Neural cell (in vitro differentiated cells): Measurements from ENCODE around the gene PADI4. TPM values are rescaled to one million over a fixed set of nuclear protein-coding genes. Genes with fewer than 3 reads are reported as not detected.

ENCODE experiments used
- H2AFZ ChIP-seq: fragments of 200-600, 300-800 bp; sonication (generic), shearing (Covaris generic); 2 replicates; pipeline ENCODE4 v1.6.0; 2014; ENCODE audit warnings: low read depth, mild to moderate bottlenecking, antibody characterized with exemption, low read length, moderate library complexity
- H3F3A ChIP-seq: fragments of 200-600 bp; shearing (Covaris generic); 2 replicates; pipeline ENCODE4 v1.6.1; 2016; ENCODE audit warnings: mild to moderate bottlenecking, moderate library complexity, mixed read lengths, antibody characterized with exemption, low read length; ENCODE audit not compliant: insufficient read depth, poor library complexity, severe bottlenecking
- H3K27ac ChIP-seq: fragments of 200-600, 300-800 bp; sonication (generic), shearing (Covaris generic); 2 replicates; pipeline ENCODE4 v1.5.1; 2014; ENCODE audit warnings: mild to moderate bottlenecking, low read length, moderate library complexity
- H3K27me3 ChIP-seq: fragments of 300-800, 200-600 bp; sonication (generic), shearing (Covaris generic); 2 replicates; pipeline ENCODE4 v1.6.0; 2014; ENCODE audit warnings: mild to moderate bottlenecking, low read depth, low read length, moderate library complexity; ENCODE audit not compliant: insufficient read depth
- H3K36me3 ChIP-seq: fragments of 300-800, 200-600 bp; sonication (generic), shearing (Covaris generic); 2 replicates; pipeline ENCODE4 v1.5.1; 2014; ENCODE audit warnings: mild to moderate bottlenecking, antibody characterized with exemption, low read length, moderate library complexity; ENCODE audit not compliant: insufficient read depth
- H3K4me2 ChIP-seq: fragments of 300-800, 200-600 bp; sonication (generic), shearing (Covaris generic); 2 replicates; pipeline ENCODE4 v1.6.0; 2014; ENCODE audit warnings: mild to moderate bottlenecking, low read length
- H3K4me3 ChIP-seq: fragments of 300-800, 200-600 bp; sonication (generic), shearing (Covaris generic); 2 replicates; pipeline ENCODE4 v1.5.1; 2014; ENCODE audit warnings: mild to moderate bottlenecking, low read length, moderate library complexity
- H3K79me2 ChIP-seq: fragments of 200-600 bp; shearing (Covaris generic); replicated peaks from 2 replicates; pipeline ENCODE4 v1.6.0; 2014; ENCODE audit warnings: mild to moderate bottlenecking, low read length, moderate library complexity; ENCODE audit not compliant: insufficient read depth
- H3K9ac ChIP-seq: fragments of 300-800, 200-600 bp; sonication (generic), shearing (Covaris generic); 2 replicates; pipeline ENCODE4 v1.6.1; 2016; ENCODE audit warnings: mild to moderate bottlenecking, low read length, mixed read lengths
- H3K9me2 ChIP-seq: fragments of 200-600 bp; shearing (Covaris generic); 2 replicates; pipeline ENCODE4 v1.6.1; 2016; ENCODE audit warnings: mild to moderate bottlenecking, low read length, mixed read lengths; ENCODE audit not compliant: insufficient read depth
- H3K9me3 ChIP-seq: fragments of 200-600, 300-800 bp; sonication (generic), shearing (Covaris generic); 2 replicates; pipeline ENCODE4 v1.6.1; 2016; ENCODE audit warnings: mild to moderate bottlenecking, mixed run types, low read length, moderate library complexity, mixed read lengths
- H4K20me1 ChIP-seq: fragments of 200-600 bp; shearing (Covaris generic); 2 replicates; pipeline ENCODE4 v1.6.1; 2016; ENCODE audit warnings: mild to moderate bottlenecking, mixed run types; ENCODE audit not compliant: insufficient read depth
- CTCF ChIP-seq: fragments of 450-650 bp; IDR thresholded peaks from 2 replicates; pipeline ENCODE4 v1.5.1; 2014; ENCODE audit warnings: antibody characterized with exemption, mild to moderate bottlenecking, moderate library complexity; ENCODE audit not compliant: poor library complexity, severe bottlenecking
- EP300 ChIP-seq: fragments of 450-650 bp; conservative IDR thresholded peaks from 2 replicates; pipeline ENCODE4 v1.6.1; 2014; ENCODE audit warnings: antibody characterized with exemption, mild to moderate bottlenecking, moderate library complexity; ENCODE audit not compliant: poor library complexity, severe bottlenecking
- EZH2 ChIP-seq: fragments of 200-600, 300-800 bp; shearing (Covaris generic), sonication (generic); IDR thresholded peaks from 2 replicates; pipeline ENCODE4 v1.6.1; 2014; ENCODE audit warnings: antibody characterized with exemption, low read length, borderline replicate concordance, mild to moderate bottlenecking; ENCODE audit not compliant: insufficient read depth, poor library complexity, severe bottlenecking
- MXI1 ChIP-seq: fragments of 450-650 bp; conservative IDR thresholded peaks from 2 replicates; pipeline ENCODE4 v1.6.1; 2014; ENCODE audit warnings: antibody characterized with exemption, mild to moderate bottlenecking; ENCODE audit not compliant: poor library complexity, severe bottlenecking
- POLR2AphosphoS5 ChIP-seq: IDR thresholded peaks from 2 replicates; pipeline ENCODE4 v1.6.1; 2012
- RAD21 ChIP-seq: fragments of 450-650 bp; conservative IDR thresholded peaks from 2 replicates; pipeline ENCODE4 v1.6.1; 2014; ENCODE audit warnings: antibody characterized with exemption, mild to moderate bottlenecking, moderate library complexity
- SMC3 ChIP-seq: fragments of 450-650 bp; conservative IDR thresholded peaks from 2 replicates; pipeline ENCODE4 v1.6.1; 2014; ENCODE audit warnings: antibody characterized with exemption, mild to moderate bottlenecking, moderate library complexity; ENCODE audit not compliant: poor library complexity
- TAF1 ChIP-seq: IDR thresholded peaks from 2 replicates; pipeline ENCODE4 v1.6.1; 2012; ENCODE audit warnings: low read depth
- polyA plus RNA-seq: library from polyadenylated mRNA; depleted of rRNA; stranded (reverse); fragments of >200 nt; gene quantifications from 2 replicates; pipeline ENCODE4 v1.2.3, GENCODE V29; 2014
- TF ChIP-seq, protein P1 (sequence below): IDR thresholded peaks from 2 replicates; pipeline ENCODE4 v1.6.1; 2012; ENCODE audit warnings: borderline replicate concordance

PADI4 gene
- polyA plus RNA-seq, 1 donor from 2014 or later = not detected

- Histone ChIP-seq H3K4me3 (no peak overlapping the region), H2AFZ (no peak overlapping the region), H3K36me3 (no peaks in the 10 kb centered on the region), H3K9me3 (no peaks in the 10 kb centered on the region), H3K9ac (no peak overlapping the region), H3K4me2 (no peak overlapping the region), H3K27ac (no peak overlapping the region), H3F3A (no peaks in the 10 kb centered on the region), H3K9me2 (no peaks in the 10 kb centered on the region), H3K79me2 (no peaks in the 10 kb centered on the region), H4K20me1 (no peaks in the 10 kb centered on the region), H3K27me3 (no peaks in the 10 kb centered on the region)
- no peak for TF ChIP-seq EZH2
Observed at GRCh38 chr1:17260738-17261137, 47.3 kb upstream of the PADI4 start.

- Histone ChIP-seq H3F3A (no peaks in the 10 kb centered on the region), H2AFZ (no peak overlapping the region), H3K79me2 (no peaks in the 10 kb centered on the region), H3K36me3 (no peaks in the 10 kb centered on the region), H3K9me3 (no peaks in the 10 kb centered on the region), H3K9ac (no peak overlapping the region), H3K4me2 (no peak overlapping the region), H3K9me2 (no peaks in the 10 kb centered on the region), H4K20me1 (no peaks in the 10 kb centered on the region), H3K27me3 (no peaks in the 10 kb centered on the region), H3K27ac (no peak overlapping the region), H3K4me3 (no peak overlapping the region)
- TF ChIP-seq CTCF (no peak), MXI1 (no peak), SMC3 (no peak), EZH2 (no peak), TAF1 (no peak), EP300 (no peak), RAD21 (no peak), POLR2AphosphoS5 (no peak)
- TF ChIP-seq, protein P1, sequence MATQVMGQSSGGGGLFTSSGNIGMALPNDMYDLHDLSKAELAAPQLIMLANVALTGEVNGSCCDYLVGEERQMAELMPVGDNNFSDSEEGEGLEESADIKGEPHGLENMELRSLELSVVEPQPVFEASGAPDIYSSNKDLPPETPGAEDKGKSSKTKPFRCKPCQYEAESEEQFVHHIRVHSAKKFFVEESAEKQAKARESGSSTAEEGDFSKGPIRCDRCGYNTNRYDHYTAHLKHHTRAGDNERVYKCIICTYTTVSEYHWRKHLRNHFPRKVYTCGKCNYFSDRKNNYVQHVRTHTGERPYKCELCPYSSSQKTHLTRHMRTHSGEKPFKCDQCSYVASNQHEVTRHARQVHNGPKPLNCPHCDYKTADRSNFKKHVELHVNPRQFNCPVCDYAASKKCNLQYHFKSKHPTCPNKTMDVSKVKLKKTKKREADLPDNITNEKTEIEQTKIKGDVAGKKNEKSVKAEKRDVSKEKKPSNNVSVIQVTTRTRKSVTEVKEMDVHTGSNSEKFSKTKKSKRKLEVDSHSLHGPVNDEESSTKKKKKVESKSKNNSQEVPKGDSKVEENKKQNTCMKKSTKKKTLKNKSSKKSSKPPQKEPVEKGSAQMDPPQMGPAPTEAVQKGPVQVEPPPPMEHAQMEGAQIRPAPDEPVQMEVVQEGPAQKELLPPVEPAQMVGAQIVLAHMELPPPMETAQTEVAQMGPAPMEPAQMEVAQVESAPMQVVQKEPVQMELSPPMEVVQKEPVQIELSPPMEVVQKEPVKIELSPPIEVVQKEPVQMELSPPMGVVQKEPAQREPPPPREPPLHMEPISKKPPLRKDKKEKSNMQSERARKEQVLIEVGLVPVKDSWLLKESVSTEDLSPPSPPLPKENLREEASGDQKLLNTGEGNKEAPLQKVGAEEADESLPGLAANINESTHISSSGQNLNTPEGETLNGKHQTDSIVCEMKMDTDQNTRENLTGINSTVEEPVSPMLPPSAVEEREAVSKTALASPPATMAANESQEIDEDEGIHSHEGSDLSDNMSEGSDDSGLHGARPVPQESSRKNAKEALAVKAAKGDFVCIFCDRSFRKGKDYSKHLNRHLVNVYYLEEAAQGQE = no peak
Observed at GRCh38 chr1:17263936-17264335, 44.1 kb upstream of the PADI4 start.

DNA sequence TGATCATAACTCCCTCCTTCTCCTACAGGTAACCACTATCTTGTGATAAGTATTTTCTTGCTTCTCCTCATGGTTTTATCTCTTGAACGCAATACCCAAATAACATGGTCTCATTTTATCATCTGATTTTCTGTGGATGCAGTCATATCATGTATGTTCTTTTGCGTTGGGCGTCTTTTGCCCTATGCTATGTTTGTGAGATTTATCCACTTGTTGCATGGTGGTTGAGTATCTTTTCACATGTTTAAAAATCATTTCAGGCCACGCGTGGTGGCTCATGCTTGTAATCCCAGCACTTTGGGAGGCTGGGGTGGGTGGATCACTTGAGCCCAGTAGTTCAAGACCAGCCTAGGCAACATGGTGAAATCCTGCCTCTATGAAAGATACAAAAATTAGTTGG is 43.5 kb upstream of the PADI4 start:
- Histone ChIP-seq H3K27ac (no peak overlapping the region), H3K36me3 (no peaks in the 10 kb centered on the region), H3K9ac (no peak overlapping the region), H2AFZ (no peak overlapping the region), H3K9me3 (no peaks in the 10 kb centered on the region), H3K4me2 (no peak overlapping the region), H3K9me2 (no peaks in the 10 kb centered on the region), H3K4me3 (no peak overlapping the region), H3K27me3 (no peaks in the 10 kb centered on the region), H3F3A (no peaks in the 10 kb centered on the region), H3K79me2 (no peaks in the 10 kb centered on the region), H4K20me1 (no peaks in the 10 kb centered on the region)
- TF ChIP-seq SMC3 = no peak
- TF ChIP-seq CTCF = no peak
- TF ChIP-seq RAD21 = no peak
- TF ChIP-seq, protein P1 = no peak
- TF ChIP-seq MXI1 = no peak
- no peak for TF ChIP-seq EZH2
- TF ChIP-seq POLR2AphosphoS5 = no peak
- TF ChIP-seq EP300 = no peak
- TF ChIP-seq TAF1 = no peak
